DMS114 treated with DMSO at 0.1 percent for 48 hours (cell line): ENCODE results near the gene CCDC92B.
"Not testable (repeated sequence)": the region's sequence is repeated elsewhere in the genome, so short reads cannot be mapped to it uniquely, and the experiment has no call there.

Source experiments
- DNase-seq: peaks from one replicate; lab custom pipeline; 2025; ENCODE audit not compliant: unreplicated experiment; lab: John Stamatoyannopoulos, UW

The CCDC92B gene

GRCh38 chr17:2691069-2691871 lies 58.2 kb downstream of the CCDC92B start:
- no peak for DNase-seq

DNA sequence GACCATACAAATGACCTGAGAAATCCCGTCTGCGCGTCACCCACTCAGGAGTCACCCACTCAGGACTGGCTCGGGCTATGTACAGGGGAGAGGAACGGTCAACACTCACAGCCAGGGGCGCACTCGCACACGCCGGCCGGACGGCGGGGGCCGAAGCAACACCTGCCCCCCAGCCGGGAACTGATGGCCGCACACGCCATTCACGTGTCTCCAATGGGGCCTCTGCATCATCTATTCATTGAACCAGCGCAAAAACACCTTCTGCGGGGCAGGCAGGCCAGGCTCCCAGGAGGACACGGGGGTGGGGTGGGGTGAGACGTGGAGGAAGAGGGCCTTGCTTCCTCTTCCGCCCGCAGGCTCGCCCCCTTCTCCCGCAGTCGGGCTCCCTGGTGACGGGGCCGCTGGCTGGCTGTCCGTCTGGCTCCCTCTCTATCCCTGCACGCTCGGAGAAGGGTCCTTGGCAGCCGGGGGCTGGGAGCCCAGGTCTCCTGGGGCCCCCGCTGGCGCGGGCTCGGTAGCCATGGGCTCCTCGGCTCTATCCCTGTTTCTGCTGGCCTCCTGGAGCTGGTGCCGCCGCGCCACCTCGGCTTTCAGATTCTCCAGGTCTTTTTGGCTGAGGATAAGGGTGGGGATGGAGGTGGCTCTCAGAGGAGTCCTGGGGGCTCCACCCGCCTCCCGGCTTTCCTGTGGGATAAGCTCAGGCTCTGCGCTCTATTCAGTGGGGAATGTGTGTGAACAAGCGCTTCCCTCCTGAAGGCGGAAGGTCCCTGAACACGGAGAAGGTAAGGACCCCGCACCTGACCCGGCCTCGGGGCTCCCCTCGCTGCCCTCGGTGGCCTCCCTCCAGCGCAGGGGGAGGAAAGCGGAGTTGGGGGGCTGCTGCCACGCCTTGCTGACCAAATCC lies 59.0 kb downstream of the CCDC92B start:
- no peak for DNase-seq

DNA sequence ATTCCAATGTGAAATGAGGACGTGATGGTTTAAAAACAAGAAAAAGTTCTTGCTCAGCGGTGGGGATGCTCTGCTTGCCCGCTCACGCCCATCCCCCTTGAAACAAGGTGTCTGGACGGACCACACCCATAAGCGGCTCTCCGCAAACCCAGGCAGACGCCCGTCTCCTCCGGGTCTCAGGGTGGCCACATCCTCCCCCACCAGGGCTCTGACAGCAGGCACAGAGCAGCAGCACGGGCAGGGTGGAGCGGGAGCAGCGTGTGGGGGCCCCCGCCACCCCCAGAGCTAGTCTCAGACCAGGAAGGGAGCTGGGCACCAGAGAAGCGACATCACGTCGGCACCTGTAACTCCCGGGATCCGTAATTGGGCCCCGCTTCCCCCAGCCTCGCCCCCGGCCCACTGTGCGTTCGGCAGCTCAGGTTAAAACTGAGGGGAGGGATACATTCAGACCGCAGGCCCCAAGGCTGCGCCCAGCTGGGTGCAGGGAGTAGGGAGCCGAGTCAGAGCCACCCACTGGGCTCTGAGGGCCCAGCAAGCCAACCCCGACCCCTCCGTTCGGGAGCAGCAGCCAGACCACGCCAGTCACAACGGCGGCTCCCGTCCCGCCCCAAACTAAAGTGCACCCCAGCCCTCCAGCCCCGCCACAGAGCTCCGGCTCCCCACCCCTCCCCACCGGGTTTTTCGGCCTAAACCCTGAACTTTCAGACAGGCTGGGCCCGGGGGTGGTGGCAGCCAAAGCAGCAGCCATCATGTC lies 59.9 kb downstream of the CCDC92B start:
- no peak for DNase-seq

DNA sequence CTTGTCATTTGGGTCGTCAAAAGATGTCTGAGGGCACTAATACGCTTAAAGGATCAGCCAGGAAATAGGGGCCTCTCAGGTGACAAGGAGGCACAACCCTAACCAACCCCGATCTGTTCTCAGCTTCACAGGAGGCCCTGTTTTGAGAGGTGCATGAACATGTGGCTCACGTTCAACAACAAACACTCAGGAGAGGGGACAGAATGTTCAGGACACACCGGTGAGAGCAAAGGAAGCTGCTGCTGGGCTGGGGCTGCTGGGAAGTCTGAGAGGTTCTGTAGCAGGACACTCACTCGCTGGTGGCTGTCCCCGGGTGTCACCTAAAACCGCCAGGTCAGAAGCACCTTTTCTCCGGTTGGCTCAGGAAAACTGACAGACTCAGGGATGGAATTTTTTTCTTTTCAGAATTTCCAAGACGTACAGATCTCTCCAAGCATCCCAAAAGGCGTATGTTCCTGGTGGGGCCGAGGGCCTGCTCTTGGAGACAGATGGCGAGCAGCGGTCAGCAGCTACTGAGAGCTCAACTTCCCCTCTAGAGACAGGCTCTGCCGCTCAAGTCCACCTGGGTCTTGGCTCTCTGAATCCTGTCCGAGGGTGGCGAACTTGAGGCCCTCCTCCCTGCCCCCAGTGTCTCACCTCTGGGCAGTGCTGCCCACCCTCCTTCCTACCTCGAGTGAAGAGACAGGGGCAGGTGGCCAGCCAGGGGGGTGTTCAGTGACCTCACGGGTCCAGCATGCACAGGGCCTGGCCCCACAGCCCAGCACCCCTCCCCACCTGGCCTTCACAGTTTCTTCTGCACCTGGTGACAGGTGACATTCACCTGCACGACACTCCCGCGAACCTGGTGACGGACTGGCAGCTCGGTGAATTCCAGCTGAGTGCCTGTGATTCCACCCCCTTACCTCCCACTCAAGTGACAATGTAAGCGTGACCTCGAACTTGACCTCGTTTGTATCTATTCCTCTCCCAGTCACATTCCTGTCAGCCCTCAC lies 60.8 kb downstream of the CCDC92B start:
- no peak for DNase-seq

DNA sequence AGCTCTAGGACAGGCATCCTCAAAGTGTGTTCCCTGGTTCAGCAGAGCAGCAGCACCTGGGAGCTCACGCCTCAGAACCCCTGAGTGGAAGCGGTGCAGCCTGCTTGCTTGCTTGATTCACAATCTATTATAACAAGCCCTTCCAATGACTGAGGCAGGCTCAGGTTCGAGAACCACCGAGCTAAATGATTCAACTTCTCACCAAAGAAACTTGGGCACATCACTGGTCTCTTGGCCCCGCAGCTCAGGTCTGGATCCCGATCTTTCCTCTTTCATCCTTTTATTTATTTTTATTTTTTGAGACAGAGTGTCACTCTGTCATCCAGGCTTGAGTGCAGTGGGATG lies 62.4 kb downstream of the CCDC92B start:
- DNase-seq = no peak

DNA sequence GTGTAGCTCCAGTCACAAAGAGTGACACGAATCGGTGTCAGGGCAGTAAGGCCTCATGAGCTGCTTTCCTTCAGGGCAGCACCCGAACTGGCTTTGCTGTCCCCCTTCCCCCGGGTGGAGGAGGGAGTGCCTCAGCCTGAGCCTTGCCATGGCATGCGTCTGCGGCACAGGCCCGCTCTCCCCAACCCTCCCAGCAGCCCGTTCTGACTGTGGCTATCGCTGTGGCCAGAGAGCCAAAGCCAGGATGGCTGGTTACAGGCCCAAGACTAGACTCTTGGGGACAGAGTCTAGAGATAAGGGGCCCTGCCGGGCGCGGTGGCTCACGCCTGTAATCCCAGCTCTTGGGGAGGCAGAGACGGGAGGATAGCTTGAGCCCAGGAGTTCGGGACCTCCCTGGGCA lies 63.8 kb downstream of the CCDC92B start:
- no peak for DNase-seq

DNA sequence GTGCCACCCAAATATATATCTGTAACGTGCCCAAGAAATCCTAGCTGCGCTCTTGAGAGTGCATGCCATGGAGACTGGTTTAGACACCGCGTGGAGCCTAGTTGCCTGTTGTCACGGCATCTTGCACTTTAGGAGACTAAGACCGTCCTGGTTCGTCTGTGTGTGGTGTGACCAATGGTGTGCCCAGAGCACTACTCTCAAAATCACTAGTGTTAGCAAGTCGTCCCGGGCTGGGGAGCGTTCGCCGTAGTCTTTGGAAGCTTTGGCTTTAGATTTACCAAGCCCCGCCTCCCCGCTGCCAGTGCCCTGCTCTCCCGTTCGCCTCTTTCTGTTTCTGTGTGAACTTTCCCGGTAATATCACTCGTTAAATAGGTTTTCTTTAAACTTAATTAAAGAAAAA lies 64.9 kb downstream of the CCDC92B start:
- DNase-seq = no peak

DNA sequence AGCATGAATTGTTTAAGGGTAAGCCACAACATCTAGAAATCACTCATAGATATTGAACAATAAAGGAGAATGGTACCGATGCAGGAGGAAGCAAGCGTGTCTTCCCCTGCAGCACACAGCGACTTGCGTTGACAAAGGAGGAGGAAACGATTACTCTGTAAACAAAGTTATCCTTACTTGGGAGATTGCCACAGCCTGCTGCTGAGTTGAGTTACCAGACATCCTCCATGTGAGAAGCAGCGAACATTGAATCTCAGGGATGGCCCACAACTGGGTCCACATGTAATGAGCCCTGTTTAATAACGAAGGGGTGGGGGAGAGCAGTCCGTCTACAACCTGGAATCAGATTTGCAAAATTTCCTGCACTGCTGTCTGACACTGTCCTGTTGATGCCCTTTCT lies 65.5 kb downstream of the CCDC92B start:
- DNase-seq = no peak

- no peak for DNase-seq
Measured at GRCh38 chr17:2682176-2682938, 67.1 kb downstream of the CCDC92B start.

DNA sequence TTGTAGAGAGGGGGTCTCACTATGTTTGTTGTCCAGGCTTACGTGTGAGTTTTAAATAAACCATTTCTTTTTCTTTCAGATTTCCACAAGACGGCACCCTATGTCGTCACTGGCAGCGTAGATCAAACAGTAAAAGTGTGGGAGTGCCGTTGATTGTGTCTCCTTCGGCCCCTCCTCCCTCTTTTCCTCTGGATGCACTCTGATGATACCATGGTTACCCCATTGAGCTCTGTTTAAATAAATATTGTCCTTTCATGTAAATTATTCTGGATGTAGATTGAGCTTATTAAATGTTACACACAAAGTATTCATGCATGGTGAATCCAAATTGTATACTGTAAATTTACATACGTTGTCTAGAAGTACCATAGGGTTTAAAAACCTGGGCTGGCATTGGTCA lies 67.8 kb downstream of the CCDC92B start:
- DNase-seq = no peak

- no peak for DNase-seq
Measured at GRCh38 chr17:2680961-2681360, 68.5 kb downstream of the CCDC92B start.

DNA sequence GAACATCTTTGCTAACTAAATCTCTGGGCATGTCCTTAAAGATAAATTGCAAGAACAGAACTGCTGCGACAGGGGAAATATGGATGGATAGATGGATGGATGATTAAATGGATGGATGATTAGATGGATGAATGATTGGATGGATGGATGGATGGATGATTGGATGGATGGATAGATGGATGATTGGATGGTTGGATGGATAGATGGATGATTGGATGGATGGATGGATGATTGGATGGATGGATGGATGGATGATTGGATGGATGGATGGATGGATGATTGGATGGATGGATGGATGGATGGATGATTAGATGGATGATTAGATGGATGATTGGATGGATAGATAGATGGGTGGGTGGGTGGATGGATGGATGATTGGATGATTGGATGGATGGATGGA lies 70.2 kb downstream of the CCDC92B start:
- not testable (repeated sequence) for DNase-seq
